ENCODE data around the gene GLTPD2. TPM values are rescaled to one million over a fixed set of nuclear protein-coding genes. Genes with fewer than 3 reads are reported as not detected.

The GLTPD2 gene
- total RNA-seq, 6 donors from 2014 or later: 0.24 to 0.97 TPM; not detected in 4

DNA sequence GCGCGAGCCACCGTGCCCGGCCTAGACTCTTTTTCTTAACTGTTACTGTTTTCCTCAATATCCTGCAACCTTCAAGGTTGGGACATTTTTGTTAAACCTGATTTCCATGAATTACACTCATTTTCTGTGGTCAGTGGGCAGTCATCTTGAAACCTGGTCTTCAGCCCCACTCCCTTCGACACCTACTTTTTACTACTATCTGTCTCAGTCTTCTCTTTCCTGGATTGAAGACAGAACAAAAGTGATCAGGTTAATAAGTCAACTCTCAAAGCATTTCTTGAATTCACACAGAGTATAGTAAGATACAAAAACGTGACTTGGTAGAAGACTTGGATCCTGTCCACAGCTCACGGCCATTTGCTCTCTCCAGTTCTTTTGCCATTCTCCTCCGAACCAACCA lies 50.5 kb downstream of the GLTPD2 start:
- Histone ChIP-seq H3K9me3 (no peaks in the 10 kb centered on the region), H3K27me3 (no peaks in the 10 kb centered on the region), H3K4me1 (peaks cover 31 to 77% (median 56%) of the 10 kb centered on the region in 4 donors), H3K27ac (peak overlapping the region in 1 of 4 donors; percentile 7), H3K36me3 (peaks cover 0 to 7% (median 0%) of the 10 kb centered on the region in 4 donors), H3K4me3 (no peak overlapping the region)
- TF ChIP-seq, protein P1, sequence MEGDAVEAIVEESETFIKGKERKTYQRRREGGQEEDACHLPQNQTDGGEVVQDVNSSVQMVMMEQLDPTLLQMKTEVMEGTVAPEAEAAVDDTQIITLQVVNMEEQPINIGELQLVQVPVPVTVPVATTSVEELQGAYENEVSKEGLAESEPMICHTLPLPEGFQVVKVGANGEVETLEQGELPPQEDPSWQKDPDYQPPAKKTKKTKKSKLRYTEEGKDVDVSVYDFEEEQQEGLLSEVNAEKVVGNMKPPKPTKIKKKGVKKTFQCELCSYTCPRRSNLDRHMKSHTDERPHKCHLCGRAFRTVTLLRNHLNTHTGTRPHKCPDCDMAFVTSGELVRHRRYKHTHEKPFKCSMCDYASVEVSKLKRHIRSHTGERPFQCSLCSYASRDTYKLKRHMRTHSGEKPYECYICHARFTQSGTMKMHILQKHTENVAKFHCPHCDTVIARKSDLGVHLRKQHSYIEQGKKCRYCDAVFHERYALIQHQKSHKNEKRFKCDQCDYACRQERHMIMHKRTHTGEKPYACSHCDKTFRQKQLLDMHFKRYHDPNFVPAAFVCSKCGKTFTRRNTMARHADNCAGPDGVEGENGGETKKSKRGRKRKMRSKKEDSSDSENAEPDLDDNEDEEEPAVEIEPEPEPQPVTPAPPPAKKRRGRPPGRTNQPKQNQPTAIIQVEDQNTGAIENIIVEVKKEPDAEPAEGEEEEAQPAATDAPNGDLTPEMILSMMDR (IDR thresholded peaks at IDR 0.05): no peak
- TF ChIP-seq EP300 (IDR thresholded peaks at IDR 0.05) (no peak), POLR2AphosphoS5 (IDR thresholded peaks at IDR 0.05) (no peak), POLR2A (IDR thresholded peaks at IDR 0.05) (no peak)
- ATAC-seq (ENCODE audit: low FRiP score in 2 of 2) (no peak), DNase-seq (no peak)
- 87% methylated on average over 8 of the region's 8 CpGs for WGBS, 2 donors

Other genes starting within 250 kb of the GLTPD2 start
- 100 to 1,000 TPM in 1 of 6 donors, 10 to 100 TPM in 5; 45.2 to 151 (median 57.3) TPM for gene MYBBP1A, start 233.6 kb upstream of the GLTPD2 start, total RNA-seq
- 10 to 100 TPM in 3 of 6 donors, 1 to 10 TPM in 3; 3.8 to 18.7 (median 9.7) TPM for gene GGT6, start 228.4 kb upstream of the GLTPD2 start, total RNA-seq
- gene SMTNL2, start 204.4 kb upstream of the GLTPD2 start, total RNA-seq: 1 to 10 TPM in 5 of 6 donors, under 1 TPM in 1; 0.49 to 7.3 (median 3.6) TPM
- gene ALOX15, start 147.3 kb upstream of the GLTPD2 start, total RNA-seq: 10 to 100 TPM in 3 of 6 donors, 1 to 10 TPM in 3; 2.4 to 26.0 (median 10.0) TPM
- 10 to 100 TPM; 14.6 to 67.1 (median 34.2) TPM for gene PELP1, start 84.8 kb upstream of the GLTPD2 start, total RNA-seq
- gene ARRB2, start 78.3 kb upstream of the GLTPD2 start, total RNA-seq: 100 to 1,000 TPM in 5 of 6 donors, 10 to 100 TPM in 1; 67.3 to 336 (median 176) TPM
- 10 to 100 TPM; 18.4 to 33.4 (median 24.2) TPM for gene MED11, start 57.5 kb upstream of the GLTPD2 start, total RNA-seq
- 10 to 100 TPM in 4 of 6 donors, 1 to 10 TPM in 2; 3.5 to 22.8 (median 11.9) TPM for gene ZMYND15, start 49.1 kb upstream of the GLTPD2 start, total RNA-seq
- 100 to 1,000 TPM in 3 of 6 donors, 10 to 100 TPM in 3; 62.9 to 281 (median 122) TPM for gene CXCL16, start 49.0 kb upstream of the GLTPD2 start, total RNA-seq
- not detected for gene TM4SF5, start 17.1 kb upstream of the GLTPD2 start, total RNA-seq
- gene VMO1, start 2.6 kb upstream of the GLTPD2 start, total RNA-seq: 10 to 100 TPM in 4 of 6 donors, 1 to 10 TPM in 1, not detected in 1; 3.1 to 28.8 (median 13.4) TPM
- gene PSMB6, start 7.2 kb downstream of the GLTPD2 start, total RNA-seq: 100 to 1,000 TPM in 4 of 6 donors, 10 to 100 TPM in 2; 44.0 to 149 (median 110) TPM
- 10 to 100 TPM; 15.0 to 51.3 (median 37.6) TPM for gene PLD2, start 18.2 kb downstream of the GLTPD2 start, total RNA-seq
- gene MINK1, start 44.4 kb downstream of the GLTPD2 start, total RNA-seq: 100 to 1,000 TPM in 4 of 6 donors, 10 to 100 TPM in 2; 52.3 to 311 (median 136) TPM
- gene C17orf107, start 110.6 kb downstream of the GLTPD2 start, total RNA-seq: 1 to 10 TPM; 2.6 to 6.3 (median 3.4) TPM
- gene CHRNE, start 114.1 kb downstream of the GLTPD2 start, total RNA-seq: 1 to 10 TPM in 3 of 6 donors, under 1 TPM in 1, not detected in 2; 0.61 to 1.7 (median 1.2) TPM
- gene GP1BA, start 143.3 kb downstream of the GLTPD2 start, total RNA-seq: 1 to 10 TPM in 1 of 6 donors, under 1 TPM in 4, not detected in 1; 0.23 to 1.4 (median 0.59) TPM
- 10 to 100 TPM; 37.5 to 69.2 (median 47.9) TPM for gene SLC25A11, start 151.1 kb downstream of the GLTPD2 start, total RNA-seq
- gene RNF167, start 151.3 kb downstream of the GLTPD2 start, total RNA-seq: 100 to 1,000 TPM in 2 of 6 donors, 10 to 100 TPM in 4; 41.9 to 130 (median 72.9) TPM
- 100 to 1,000 TPM; 403 to 814 (median 641) TPM for gene PFN1, start 159.6 kb downstream of the GLTPD2 start, total RNA-seq
- gene ENO3, start 162.2 kb downstream of the GLTPD2 start, total RNA-seq: 10 to 100 TPM in 3 of 6 donors, 1 to 10 TPM in 3; 4.3 to 49.2 (median 10.6) TPM
- gene SPAG7, start 178.9 kb downstream of the GLTPD2 start, total RNA-seq: 10 to 100 TPM; 48.2 to 66.4 (median 63.8) TPM
- gene CAMTA2, start 198.7 kb downstream of the GLTPD2 start, total RNA-seq: 100 to 1,000 TPM in 2 of 6 donors, 10 to 100 TPM in 4; 27.1 to 162 (median 50.8) TPM
- gene INCA1, start 208.6 kb downstream of the GLTPD2 start, total RNA-seq: 10 to 100 TPM in 1 of 6 donors, 1 to 10 TPM in 5; 1.4 to 32.5 (median 3.1) TPM
- 100 to 1,000 TPM; 130 to 270 (median 206) TPM for gene KIF1C, start 209.0 kb downstream of the GLTPD2 start, total RNA-seq
- 1 to 10 TPM in 2 of 6 donors, under 1 TPM in 4; 0.15 to 4.0 (median 0.82) TPM for gene SLC52A1, start 246.5 kb downstream of the GLTPD2 start, total RNA-seq

All from upper lobe of left lung (tissue), 6 donors.